ENCODE data around the gene FAM111A. TPM values are rescaled to one million over a fixed set of nuclear protein-coding genes. Genes with fewer than 3 reads are reported as not detected.

Gene FAM111A
- total and polyA plus RNA-seq, 12 donors: 2.9 to 22.5 (median 5.1) TPM

DNA sequence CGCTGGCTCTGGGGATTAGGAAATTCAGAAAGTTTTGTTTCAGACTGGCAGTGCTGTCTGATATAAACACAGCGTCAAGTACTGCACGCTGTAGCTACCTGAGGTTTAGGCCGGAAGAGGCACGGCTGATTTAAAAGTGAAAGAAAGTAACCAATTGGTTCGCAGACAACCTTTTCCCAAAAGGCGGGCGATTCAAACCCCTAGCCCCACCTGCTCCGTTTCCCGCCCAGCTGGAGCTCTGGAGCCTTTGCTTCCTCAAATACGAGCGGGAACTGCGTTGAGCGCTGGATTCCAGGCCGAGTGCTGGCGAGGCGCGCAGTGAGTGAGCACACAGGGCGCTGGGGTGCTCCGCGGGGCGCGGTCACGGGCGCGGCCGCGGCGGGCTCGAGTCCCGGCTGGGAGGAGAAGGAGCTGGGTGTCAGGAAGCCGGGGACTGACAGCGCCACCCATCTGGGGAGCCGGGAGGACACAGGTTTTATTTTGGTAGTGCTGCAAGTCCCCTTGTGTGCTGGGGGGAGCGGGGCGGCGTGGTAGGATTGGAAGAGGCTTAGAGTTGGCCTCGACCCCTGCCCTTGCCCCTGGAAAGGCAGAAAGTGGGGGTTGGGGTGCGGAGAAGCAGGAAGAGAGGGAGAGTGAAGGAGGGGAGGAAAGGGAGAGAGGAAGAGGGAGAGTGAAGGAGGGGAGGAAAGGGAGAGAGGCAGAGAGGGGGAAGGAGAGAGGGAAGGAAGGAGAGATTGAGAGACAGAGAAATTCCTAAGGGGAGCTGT lies 2.1 kb downstream of the FAM111A start:
- peaks cover 0 to 48% (median 25%) of the 10 kb centered on the region in 9 donors for H3K4me1 ChIP-seq
- TF ChIP-seq, protein P1, sequence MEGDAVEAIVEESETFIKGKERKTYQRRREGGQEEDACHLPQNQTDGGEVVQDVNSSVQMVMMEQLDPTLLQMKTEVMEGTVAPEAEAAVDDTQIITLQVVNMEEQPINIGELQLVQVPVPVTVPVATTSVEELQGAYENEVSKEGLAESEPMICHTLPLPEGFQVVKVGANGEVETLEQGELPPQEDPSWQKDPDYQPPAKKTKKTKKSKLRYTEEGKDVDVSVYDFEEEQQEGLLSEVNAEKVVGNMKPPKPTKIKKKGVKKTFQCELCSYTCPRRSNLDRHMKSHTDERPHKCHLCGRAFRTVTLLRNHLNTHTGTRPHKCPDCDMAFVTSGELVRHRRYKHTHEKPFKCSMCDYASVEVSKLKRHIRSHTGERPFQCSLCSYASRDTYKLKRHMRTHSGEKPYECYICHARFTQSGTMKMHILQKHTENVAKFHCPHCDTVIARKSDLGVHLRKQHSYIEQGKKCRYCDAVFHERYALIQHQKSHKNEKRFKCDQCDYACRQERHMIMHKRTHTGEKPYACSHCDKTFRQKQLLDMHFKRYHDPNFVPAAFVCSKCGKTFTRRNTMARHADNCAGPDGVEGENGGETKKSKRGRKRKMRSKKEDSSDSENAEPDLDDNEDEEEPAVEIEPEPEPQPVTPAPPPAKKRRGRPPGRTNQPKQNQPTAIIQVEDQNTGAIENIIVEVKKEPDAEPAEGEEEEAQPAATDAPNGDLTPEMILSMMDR (IDR thresholded peaks at IDR 0.05): peak in 2 of 9 donors; percentile 9 to 11
- peaks cover 0 to 28% (median 0%) of the 10 kb centered on the region in 9 donors for H3K36me3 ChIP-seq
- no peaks in the 10 kb centered on the region for H3K27me3 ChIP-seq
- peak overlapping the region; percentile 6 to 94 (median 72) for H3K27ac ChIP-seq
- ATAC-seq (peak; percentile 45 to 77 (median 67)), DNase-seq (peak; percentile 70 to 83)
- H3K4me3 ChIP-seq: peak overlapping the region; percentile 16 to 86 (median 68)
- intact Hi-C loops (cut with DNase I): loop anchor here in 5 of 10 donors (5.0 to 10.0 kb wide), 4 partner anchors 37 to 570 kb away; partner anchors contain the start of genes FAM111B (in 2 of the 5), LPXN (in 1 of the 5) and ZFP91 (in 1 of the 5)
- no peaks in the 10 kb centered on the region for H3K9me3 ChIP-seq
- 2 to 3% methylated on average over 39 of the region's 39 CpGs for WGBS, 2 donors

DNA sequence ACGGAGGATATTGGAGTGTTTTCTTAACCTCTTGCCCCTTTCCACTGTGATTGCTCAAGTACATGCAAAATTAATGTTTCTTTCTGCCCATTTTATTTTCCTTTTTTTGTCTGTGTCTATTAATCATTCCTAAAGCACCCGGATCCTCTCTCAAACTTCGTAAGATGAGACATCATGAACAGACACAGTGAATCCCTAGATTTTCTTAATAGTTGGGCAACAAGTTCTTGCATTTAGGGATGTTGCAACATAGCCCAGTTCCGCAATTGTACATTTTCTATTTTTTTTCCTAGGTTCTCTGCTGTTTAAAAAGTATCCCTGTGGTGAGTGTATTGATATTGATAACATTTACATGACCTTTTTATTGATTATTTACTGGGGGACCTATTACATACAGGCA lies 2.9 kb downstream of the FAM111A start:
- DNase-seq (no peak), ATAC-seq (no peak)
- intact Hi-C loops (cut with DNase I): loop anchor here in 2 of 10 donors (10.0 kb wide), 2 partner anchors 491 to 571 kb away; partner anchors contain the start of genes LPXN (in 1 of the 2) and ZFP91 (in 1 of the 2)
- Histone ChIP-seq H3K27ac (peak overlapping the region in 2 of 10 donors; percentile 83 to 93), H3K36me3 (peaks cover 0 to 36% (median 0%) of the 10 kb centered on the region in 9 donors), H3K9me3 (no peaks in the 10 kb centered on the region), H3K4me3 (peak overlapping the region in 2 of 10 donors; percentile 48 to 73), H3K27me3 (no peaks in the 10 kb centered on the region), H3K4me1 (peaks cover 0 to 48% (median 25%) of the 10 kb centered on the region in 9 donors)
- TF ChIP-seq, protein P1 (IDR thresholded peaks at IDR 0.05): no peak
- 71 to 78% methylated on average over 4 of the region's 4 CpGs for WGBS, 2 donors

DNA sequence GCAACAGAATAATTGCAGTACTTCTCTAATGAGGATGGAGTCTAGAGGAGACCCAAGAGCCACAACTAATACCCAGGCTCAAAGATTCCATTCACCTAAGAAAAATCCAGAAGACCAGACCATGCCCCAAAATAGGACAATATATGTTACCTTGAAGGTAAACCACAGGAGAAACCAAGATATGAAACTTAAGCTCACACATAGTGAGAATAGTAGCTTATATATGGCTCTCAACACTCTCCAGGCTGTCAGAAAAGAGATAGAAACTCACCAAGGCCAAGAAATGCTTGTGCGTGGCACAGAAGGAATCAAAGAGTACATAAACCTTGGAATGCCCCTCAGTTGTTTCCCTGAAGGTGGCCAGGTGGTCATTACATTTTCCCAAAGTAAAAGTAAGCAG lies 9.1 kb downstream of the FAM111A start:
- 95% methylated on average over 1 of the region's 1 CpG for WGBS, 2 donors
- Histone ChIP-seq H3K9me3 (peaks cover 0 to 6% (median 0%) of the 10 kb centered on the region in 11 donors), H3K27ac (no peak overlapping the region), H3K36me3 (peaks cover 0 to 62% (median 0%) of the 10 kb centered on the region in 9 donors), H3K4me1 (no peaks in the 10 kb centered on the region), H3K4me3 (no peak overlapping the region), H3K27me3 (no peaks in the 10 kb centered on the region)
- TF ChIP-seq, protein P1 (IDR thresholded peaks at IDR 0.05): no peak
- DNase-seq (no peak), ATAC-seq (no peak)
- intact Hi-C loops (cut with DNase I): loop anchor here in 4 of 10 donors (10.0 kb wide), 3 partner anchors 57 to 497 kb away; no protein-coding TSS in a partner anchor

DNA sequence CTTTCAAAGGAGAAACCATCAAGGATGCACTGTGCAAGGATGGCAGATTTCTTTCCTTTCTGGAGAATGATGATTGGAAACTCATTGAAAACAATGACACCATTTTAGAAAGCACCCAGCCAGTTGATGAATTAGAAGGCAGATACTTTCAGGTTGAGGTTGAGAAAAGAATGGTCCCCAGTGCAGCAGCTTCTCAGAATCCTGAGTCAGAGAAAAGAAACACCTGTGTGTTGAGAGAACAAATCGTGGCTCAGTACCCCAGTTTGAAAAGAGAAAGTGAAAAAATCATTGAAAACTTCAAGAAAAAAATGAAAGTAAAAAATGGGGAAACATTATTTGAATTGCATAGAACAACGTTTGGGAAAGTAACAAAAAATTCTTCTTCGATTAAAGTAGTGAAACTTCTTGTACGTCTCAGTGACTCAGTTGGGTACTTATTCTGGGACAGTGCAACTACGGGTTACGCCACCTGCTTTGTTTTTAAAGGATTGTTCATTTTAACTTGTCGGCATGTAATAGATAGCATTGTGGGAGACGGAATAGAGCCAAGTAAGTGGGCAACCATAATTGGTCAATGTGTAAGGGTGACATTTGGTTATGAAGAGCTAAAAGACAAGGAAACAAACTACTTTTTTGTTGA lies 9.8 kb downstream of the FAM111A start:
- DNase-seq: no peak
- H3K27me3 ChIP-seq: no peaks in the 10 kb centered on the region
- H3K4me1 ChIP-seq: no peaks in the 10 kb centered on the region
- peaks cover 0 to 58% (median 0%) of the 10 kb centered on the region in 9 donors for H3K36me3 ChIP-seq
- WGBS, 2 donors: 91 to 94% methylated on average over 8 of the region's 8 CpGs
- TF ChIP-seq, protein P1 (IDR thresholded peaks at IDR 0.05): no peak
- intact Hi-C loops (cut with DNase I): loop anchor here in 4 of 10 donors (10.0 kb wide), 3 partner anchors 58 to 498 kb away; no protein-coding TSS in a partner anchor
- H3K9me3 ChIP-seq: peaks cover 0 to 6% (median 0%) of the 10 kb centered on the region in 11 donors
- peak overlapping the region in 1 of 10 donors; percentile 10 for H3K4me3 ChIP-seq
- no peak for ATAC-seq
- no peak overlapping the region for H3K27ac ChIP-seq

Measured in heart right ventricle (tissue), 16 donors.